HUES64 (cell line): ENCODE results near the gene STXBP6.

Source experiments
- H3K27ac ChIP-seq: 2 replicates; pipeline ENCODE4 v1.7.0; 2013; ENCODE audit warnings: low read depth, low read length, inconsistent platforms
- H3K27me3 ChIP-seq: 2 replicates; pipeline ENCODE4 v1.6.1; 2013; ENCODE audit warnings: mild to moderate bottlenecking, low read length; ENCODE audit not compliant: insufficient read depth
- H3K36me3 ChIP-seq: 2 replicates; pipeline ENCODE4 v1.6.1; 2013; ENCODE audit warnings: mild to moderate bottlenecking, low read length; ENCODE audit not compliant: insufficient read depth
- H3K4me1 ChIP-seq: 2 replicates; pipeline ENCODE4 v1.6.1; 2013; ENCODE audit warnings: mild to moderate bottlenecking, low read length, moderate library complexity; ENCODE audit not compliant: insufficient read depth
- H3K4me3 ChIP-seq: 2 replicates; pipeline ENCODE4 v1.5.1; 2013; ENCODE audit warnings: mild to moderate bottlenecking, low read length, moderate library complexity
- H3K9ac ChIP-seq: 2 replicates; pipeline ENCODE4 v1.6.1; 2013; ENCODE audit warnings: mild to moderate bottlenecking, low read depth, low read length
- H3K9me3 ChIP-seq: 2 replicates; pipeline ENCODE4 v1.6.1; 2013; ENCODE audit warnings: low read depth, low read length; ENCODE audit not compliant: insufficient read depth
- WGBS: fragments of 150-250, 120-280 bp; methylation state at CpG from one replicate; pipeline ENCODE4 v1.1.7; 2013; ENCODE audit warnings: missing lambda C conversion rate; 5-methylcytosine and 5-hydroxymethylcytosine counted together

The STXBP6 gene

GRCh38 chr14:25050269-25051150 lies 563 bp upstream of the STXBP6 start:
- Histone ChIP-seq H3K9ac (peak overlapping the region; percentile 71), H3K4me1 (peaks cover 25% of the 10 kb centered on the region), H3K27me3 (peaks cover 70% of the 10 kb centered on the region), H3K36me3 (no peaks in the 10 kb centered on the region), H3K9me3 (no peaks in the 10 kb centered on the region), H3K4me3 (peak overlapping the region; percentile 69), H3K27ac (no peak overlapping the region)
- 22% methylated on average over 31 of the region's 31 CpGs for WGBS

- Histone ChIP-seq H3K9me3 (no peaks in the 10 kb centered on the region), H3K27ac (no peak overlapping the region), H3K36me3 (no peaks in the 10 kb centered on the region), H3K9ac (peak overlapping the region; percentile 71), H3K4me3 (peak overlapping the region; percentile 69), H3K27me3 (peaks cover 70% of the 10 kb centered on the region), H3K4me1 (peaks cover 25% of the 10 kb centered on the region)
- WGBS: 11% methylated on average over 32 of the region's 34 CpGs
These were observed 817 bp downstream of the STXBP6 start for GRCh38 chr14:25049093-25049567.

GRCh38 chr14:25048170-25049016 lies 1.6 kb downstream of the STXBP6 start:
- Histone ChIP-seq H3K9me3 (no peaks in the 10 kb centered on the region), H3K4me3 (peak overlapping the region; percentile 69), H3K9ac (no peak overlapping the region), H3K4me1 (peaks cover 25% of the 10 kb centered on the region), H3K36me3 (no peaks in the 10 kb centered on the region), H3K27me3 (peaks cover 65% of the 10 kb centered on the region), H3K27ac (no peak overlapping the region)
- 88% methylated on average over 17 of the region's 17 CpGs for WGBS

GRCh38 chr14:25046301-25046943 lies 3.5 kb downstream of the STXBP6 start:
- no peak overlapping the region for H3K27ac ChIP-seq
- WGBS: 97% methylated on average over 2 of the region's 2 CpGs
- H3K9ac ChIP-seq: no peak overlapping the region
- H3K4me1 ChIP-seq: peaks cover 10% of the 10 kb centered on the region
- peaks cover 46% of the 10 kb centered on the region for H3K27me3 ChIP-seq
- no peaks in the 10 kb centered on the region for H3K9me3 ChIP-seq
- H3K36me3 ChIP-seq: no peaks in the 10 kb centered on the region
- no peak overlapping the region for H3K4me3 ChIP-seq

GRCh38 chr14:25044106-25044698 lies 5.7 kb downstream of the STXBP6 start:
- H3K4me1 ChIP-seq: no peaks in the 10 kb centered on the region
- peaks cover 24% of the 10 kb centered on the region for H3K27me3 ChIP-seq
- H3K9me3 ChIP-seq: no peaks in the 10 kb centered on the region
- no peak overlapping the region for H3K4me3 ChIP-seq
- no peak overlapping the region for H3K9ac ChIP-seq
- no peak overlapping the region for H3K27ac ChIP-seq
- WGBS: 85% methylated on average over 5 of the region's 7 CpGs
- no peaks in the 10 kb centered on the region for H3K36me3 ChIP-seq

- no peaks in the 10 kb centered on the region for H3K9me3 ChIP-seq
- no peak overlapping the region for H3K27ac ChIP-seq
- H3K4me3 ChIP-seq: no peak overlapping the region
- 85% methylated on average over 14 of the region's 14 CpGs for WGBS
- no peaks in the 10 kb centered on the region for H3K36me3 ChIP-seq
- H3K9ac ChIP-seq: no peak overlapping the region
- no peaks in the 10 kb centered on the region for H3K4me1 ChIP-seq
- peaks cover 8% of the 10 kb centered on the region for H3K27me3 ChIP-seq
These were observed 7.3 kb downstream of the STXBP6 start for GRCh38 chr14:25042362-25043299.

GRCh38 chr14:25041898-25042297 lies 8.0 kb downstream of the STXBP6 start:
- 81% methylated on average over 2 of the region's 2 CpGs for WGBS
- H3K27me3 ChIP-seq: 0 out of 2 replicates have a peak, but pooled peaks cover 1% of the 10 kb centered on the region
- no peak overlapping the region for H3K4me3 ChIP-seq
- H3K27ac ChIP-seq: no peak overlapping the region
- no peak overlapping the region for H3K9ac ChIP-seq
- no peaks in the 10 kb centered on the region for H3K9me3 ChIP-seq
- no peaks in the 10 kb centered on the region for H3K36me3 ChIP-seq
- no peaks in the 10 kb centered on the region for H3K4me1 ChIP-seq

GRCh38 chr14:25041484-25041883 lies 8.5 kb downstream of the STXBP6 start:
- H3K9ac ChIP-seq: no peak overlapping the region
- H3K9me3 ChIP-seq: no peaks in the 10 kb centered on the region
- no peaks in the 10 kb centered on the region for H3K36me3 ChIP-seq
- no peak overlapping the region for H3K4me3 ChIP-seq
- H3K27me3 ChIP-seq: no peaks in the 10 kb centered on the region
- H3K27ac ChIP-seq: no peak overlapping the region
- WGBS: 94% methylated on average over 4 of the region's 4 CpGs
- H3K4me1 ChIP-seq: no peaks in the 10 kb centered on the region

GRCh38 chr14:25039933-25040332 lies 10.0 kb downstream of the STXBP6 start:
- Histone ChIP-seq H3K4me3 (no peak overlapping the region), H3K9me3 (no peaks in the 10 kb centered on the region), H3K27ac (no peak overlapping the region), H3K4me1 (no peaks in the 10 kb centered on the region), H3K9ac (no peak overlapping the region), H3K27me3 (no peaks in the 10 kb centered on the region), H3K36me3 (no peaks in the 10 kb centered on the region)
- 94% methylated on average over 5 of the region's 5 CpGs for WGBS
